Lung (tissue), 12 donors: ENCODE results near the gene HECW1. TPM values are rescaled to one million over a fixed set of nuclear protein-coding genes. Genes with fewer than 3 reads are reported as not detected.

ENCODE experiments used
- ATAC-seq: fragments of 200-7000 bp; cut with Tn5 transposase; one replicate; pipeline ENCODE4 v1.9.1; 2020; ENCODE audit warnings: moderate number of reproducible peaks; ENCODE audit not compliant: insufficient read depth, low FRiP score
- DNase-seq, 3 donors: peaks; one replicate each; pipeline ENCODE4 v3.0.0-alpha.2; 2013 to 2017
- H3K27ac ChIP-seq, 2 donors: one replicate each; pipeline ENCODE4 v1.5.1; 2013; ENCODE audit warnings: mild to moderate bottlenecking in 2 of 2, moderate library complexity in 2 of 2, control low read depth in 1 of 2, inconsistent platforms in 1 of 2, low read depth in 1 of 2, low read length in 1 of 2
- H3K27me3 ChIP-seq, 3 donors: one replicate each; pipeline ENCODE4 v1.5.1; 2013; ENCODE audit warnings: low read length in 2 of 3; ENCODE audit not compliant: control insufficient read depth in 3 of 3, insufficient read depth in 3 of 3
- H3K36me3 ChIP-seq, 4 donors: one replicate each; pipeline ENCODE4 v1.5.1; 2013; ENCODE audit warnings: low read length in 4 of 4, mild to moderate bottlenecking in 1 of 4, moderate library complexity in 1 of 4; ENCODE audit not compliant: control insufficient read depth in 4 of 4, insufficient read depth in 4 of 4
- H3K4me1 ChIP-seq, 5 donors: one replicate each; pipeline ENCODE4 v1.5.1; 2013; ENCODE audit warnings: low read length in 5 of 5, mild to moderate bottlenecking in 2 of 5, moderate library complexity in 1 of 5; ENCODE audit not compliant: control insufficient read depth in 5 of 5, insufficient read depth in 5 of 5
- H3K4me3 ChIP-seq: one replicate; pipeline ENCODE4 v1.5.1; 2013; ENCODE audit warnings: mild to moderate bottlenecking, control low read depth, moderate library complexity
- H3K9ac ChIP-seq, 2 donors: one replicate each; pipeline ENCODE4 v1.5.1; 2013; ENCODE audit warnings: low read length in 2 of 2, control low read depth in 1 of 2; ENCODE audit not compliant: insufficient read depth in 1 of 2
- H3K9me3 ChIP-seq, 4 donors: one replicate each; pipeline ENCODE4 v1.5.1; 2013; ENCODE audit warnings: low read length in 3 of 4, mild to moderate bottlenecking in 1 of 4, moderate library complexity in 1 of 4; ENCODE audit not compliant: control insufficient read depth in 4 of 4, insufficient read depth in 3 of 4
- CTCF ChIP-seq: IDR thresholded peaks from 2 replicates; pipeline ENCODE4 v1.5.1; 2012; ENCODE audit warnings: mild to moderate bottlenecking; ENCODE audit errors: control extremely low read depth, extremely low read depth
- WGBS, 2 donors: extraction: QIAGEN DNeasy Blood & Tissue Kit; methylation state at CpG; one replicate each; pipeline ENCODE4 v1.1.7; 2013; 5-methylcytosine and 5-hydroxymethylcytosine counted together
- polyA plus RNA-seq, 2 donors: library from polyadenylated mRNA; stranded (reverse); fragments of 200-250 nt; gene quantifications; one replicate each; pipeline ENCODE4 v1.2.1, GENCODE V29; 2013
- total RNA-seq, 2 donors: library from RNA; depleted of rRNA in 1 of 2; stranded (reverse); fragments of >200 nt in 1 of 2; gene quantifications; one replicate each; pipeline ENCODE4 v1.2.1, GENCODE V29; 2014 to 2021
- donor health status: control.
- donor health status: control.
- donor health status: Bipolar disorder and iron deficiency.
- donor health status: healthy.
- donor health status: DM: yes; HTN: yes; CAD: no.

HECW1 gene
- total and polyA plus RNA-seq, 4 donors = 0.05 to 0.21 (median 0.13) TPM

- no peak for TF ChIP-seq CTCF
- ATAC-seq = no peak
- no peaks in the 10 kb centered on the region for H3K9me3 ChIP-seq
- H3K27me3 ChIP-seq = no peaks in the 10 kb centered on the region
- DNase-seq = peak; percentile 26 to 77 (median 77)
- peaks cover 0 to 9% (median 0%) of the 10 kb centered on the region in 5 donors for H3K4me1 ChIP-seq
- H3K9ac ChIP-seq = no peak overlapping the region
- H3K4me3 ChIP-seq = no peak overlapping the region
- no peaks in the 10 kb centered on the region for H3K36me3 ChIP-seq
- WGBS, 2 donors = 63 to 73% methylated on average over 1 of the region's 1 CpG
- H3K27ac ChIP-seq = no peak overlapping the region
Measured at GRCh38 chr7:43508461-43508860, 396.0 kb downstream of the HECW1 start.

GRCh38 chr7:43509906-43510305, 397.5 kb downstream of the HECW1 start:
- no peak for ATAC-seq

GRCh38 chr7:43511029-43511428, 398.6 kb downstream of the HECW1 start:
- WGBS, 2 donors = 43 to 79% methylated on average over 9 of the region's 9 CpGs
- no peak overlapping the region for H3K4me3 ChIP-seq
- ATAC-seq (no peak), DNase-seq (no peak)
- H3K9ac ChIP-seq = no peak overlapping the region
- H3K36me3 ChIP-seq = no peaks in the 10 kb centered on the region
- no peak overlapping the region for H3K27ac ChIP-seq
- H3K27me3 ChIP-seq = no peaks in the 10 kb centered on the region
- peaks cover 0 to 12% (median 0%) of the 10 kb centered on the region in 5 donors for H3K4me1 ChIP-seq
- H3K9me3 ChIP-seq = no peaks in the 10 kb centered on the region
- TF ChIP-seq CTCF = no peak

More at GRCh38 chr7:43509906-43510305, 397.5 kb downstream of the HECW1 start:
- no peaks in the 10 kb centered on the region for H3K9me3 ChIP-seq
- TF ChIP-seq CTCF = no peak
- H3K4me1 ChIP-seq = peaks cover 0 to 12% (median 0%) of the 10 kb centered on the region in 5 donors
- DNase-seq = peak; percentile 27 to 72 (median 40)
- WGBS, 2 donors = 67 to 88% methylated on average over 4 of the region's 4 CpGs
- H3K27ac ChIP-seq = no peak overlapping the region
- H3K4me3 ChIP-seq = no peak overlapping the region
- no peaks in the 10 kb centered on the region for H3K27me3 ChIP-seq
- no peak overlapping the region for H3K9ac ChIP-seq
- no peaks in the 10 kb centered on the region for H3K36me3 ChIP-seq
